Activated CD8-positive, alpha-beta memory T cell treated with anti-CD3 and anti-CD28 coated beads, Interleukin-2, amount 10 ng/mL, durations not matched to agents 7 days and 5 days (primary cell): ENCODE measurements around the gene ELOVL1. TPM values are rescaled to one million over a fixed set of nuclear protein-coding genes. Genes with fewer than 3 reads are reported as not detected.

Source experiments
- ATAC-seq: fragments of 150-1000 bp; cut with Tn5 transposase; one replicate; pipeline ENCODE4 v1.10.0; 2021; ENCODE audit warnings: moderate library complexity
- CTCF ChIA-PET: fragments of 350-600 bp; sonication (Branson Sonifier 250); formaldehyde crosslinking; loops from one replicate; lab custom pipeline; 2021; ENCODE audit warnings: antibody characterized with exemption; lab: Charles Lee
- DNase-seq: peaks from one replicate; pipeline ENCODE4 v3.0.0-alpha.2; 2020
- H3K27ac Mint-ChIP-seq: one replicate; pipeline ENCODE4 v1.8.0; 2021; ENCODE audit warnings: mild to moderate bottlenecking, mixed read lengths
- H3K27me3 Mint-ChIP-seq: one replicate; pipeline ENCODE4 v1.8.0; 2021; ENCODE audit warnings: mixed read lengths
- H3K36me3 Mint-ChIP-seq: one replicate; pipeline ENCODE4 v1.8.0; 2021; ENCODE audit warnings: mild to moderate bottlenecking, mixed read lengths
- H3K4me1 Mint-ChIP-seq: one replicate; pipeline ENCODE4 v1.8.0; 2021; ENCODE audit warnings: mixed read lengths
- H3K4me3 Mint-ChIP-seq: one replicate; pipeline ENCODE4 v1.8.0; 2021; ENCODE audit warnings: mild to moderate bottlenecking, moderate library complexity, mixed read lengths
- H3K9me3 Mint-ChIP-seq: one replicate; pipeline ENCODE4 v1.8.0; 2022; ENCODE audit warnings: low read depth, mixed read lengths
- total RNA-seq, 2 experiments: library from RNA; stranded (reverse); gene quantifications; one replicate each; pipeline ENCODE4 v1.2.3, GENCODE V29; 2021

The ELOVL1 gene
- total RNA-seq, 2 experiments from 2014 or later: 64.4 to 74.2 TPM

GRCh38 chr1:43327549-43328292 lies 40.1 kb downstream of the ELOVL1 start:
- CTCF ChIA-PET: interaction anchor here (1.0 to 1.4 kb wide), 2 partner anchors 13 to 87 kb away, joined by 3 to 5 read pairs; no protein-coding TSS in a partner anchor
- Mint-ChIP-seq H3K27ac (no peak overlapping the region), H3K27me3 (peaks cover 2% of the 10 kb centered on the region), H3K36me3 (peaks cover 8% of the 10 kb centered on the region), H3K9me3 (peaks cover 12% of the 10 kb centered on the region), H3K4me1 (peaks cover 6% of the 10 kb centered on the region), H3K4me3 (no peak overlapping the region)
- ATAC-seq (no peak), DNase-seq (no peak)

DNA sequence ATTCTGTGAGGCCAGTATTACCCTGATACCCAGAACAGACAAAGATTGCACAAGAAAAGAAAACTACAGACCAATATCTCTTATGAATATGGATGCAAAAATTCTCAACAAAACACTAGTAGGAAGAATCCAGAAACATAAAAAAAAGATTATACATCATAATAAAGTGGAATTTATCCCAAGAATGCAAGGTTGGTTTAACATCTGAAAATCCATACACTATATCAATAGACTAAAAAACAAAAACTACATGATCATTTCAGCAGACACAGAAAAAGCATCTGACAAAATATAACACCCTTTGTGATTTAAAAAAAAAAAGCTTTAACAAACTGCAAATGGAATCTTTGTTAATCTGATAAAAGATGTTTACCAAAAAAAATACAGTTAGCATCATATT lies 42.4 kb downstream of the ELOVL1 start:
- H3K4me1 Mint-ChIP-seq: peaks cover 6% of the 10 kb centered on the region
- ATAC-seq (no peak), DNase-seq (no peak)
- H3K36me3 Mint-ChIP-seq: peaks cover 8% of the 10 kb centered on the region
- H3K4me3 Mint-ChIP-seq: no peak overlapping the region
- CTCF ChIA-PET: no interaction called here
- peaks cover 12% of the 10 kb centered on the region for H3K9me3 Mint-ChIP-seq
- no peak overlapping the region for H3K27ac Mint-ChIP-seq
- H3K27me3 Mint-ChIP-seq: peaks cover 2% of the 10 kb centered on the region

DNA sequence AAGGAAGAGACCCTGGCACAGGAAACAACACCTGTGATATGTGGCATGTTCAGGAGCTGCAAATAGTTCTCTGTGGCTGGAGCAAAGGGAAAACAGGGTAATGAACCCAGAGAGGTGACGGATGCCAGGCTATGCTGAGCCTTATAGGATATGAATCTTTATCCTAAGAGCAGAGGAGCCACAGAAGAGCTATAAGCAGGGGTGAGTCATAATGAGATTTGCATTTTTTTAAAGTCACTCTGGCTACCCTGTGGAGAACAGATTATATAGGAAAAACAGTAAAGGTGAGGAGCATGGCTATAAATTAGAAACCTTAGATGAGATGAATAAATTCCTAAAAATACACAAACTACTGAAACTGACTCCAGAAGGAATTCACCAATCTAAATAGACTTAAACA lies 43.0 kb downstream of the ELOVL1 start:
- Mint-ChIP-seq H3K27me3 (peaks cover 2% of the 10 kb centered on the region), H3K9me3 (peaks cover 12% of the 10 kb centered on the region), H3K4me1 (peaks cover under 1% of the 10 kb centered on the region), H3K36me3 (peaks cover 8% of the 10 kb centered on the region), H3K27ac (no peak overlapping the region), H3K4me3 (no peak overlapping the region)
- CTCF ChIA-PET: no interaction called here
- ATAC-seq (no peak), DNase-seq (no peak)

DNA sequence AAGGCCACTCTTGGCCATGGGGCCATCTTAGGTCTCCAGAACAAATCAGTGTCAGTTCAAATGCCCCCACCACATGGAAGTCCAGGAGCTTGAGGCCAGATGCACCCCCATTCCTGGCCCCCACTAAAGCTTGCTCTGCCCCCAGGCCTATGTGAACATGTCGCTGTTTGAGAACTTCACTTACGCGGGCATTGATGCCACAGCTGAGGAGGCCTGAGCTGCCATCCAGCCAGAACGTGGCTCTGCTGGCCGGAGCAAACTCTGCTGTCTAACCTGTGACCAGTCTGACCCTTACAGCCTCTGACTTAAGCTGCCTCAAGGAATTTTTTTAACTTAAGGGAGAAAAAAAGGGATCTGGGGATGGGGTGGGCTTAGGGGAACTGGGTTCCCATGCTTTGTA lies 45.3 kb downstream of the ELOVL1 start:
- CTCF ChIA-PET: no interaction called here
- peaks cover 2% of the 10 kb centered on the region for H3K27me3 Mint-ChIP-seq
- H3K9me3 Mint-ChIP-seq: peaks cover 10% of the 10 kb centered on the region
- peaks cover 4% of the 10 kb centered on the region for H3K36me3 Mint-ChIP-seq
- H3K27ac Mint-ChIP-seq: no peak overlapping the region
- no peaks in the 10 kb centered on the region for H3K4me1 Mint-ChIP-seq
- ATAC-seq (no peak), DNase-seq (no peak)
- no peak overlapping the region for H3K4me3 Mint-ChIP-seq

GRCh38 chr1:43321331-43321891 lies 46.4 kb downstream of the ELOVL1 start:
- Mint-ChIP-seq H3K36me3 (peaks cover 4% of the 10 kb centered on the region), H3K4me1 (no peaks in the 10 kb centered on the region), H3K27me3 (peaks cover 2% of the 10 kb centered on the region), H3K9me3 (peaks cover 10% of the 10 kb centered on the region), H3K4me3 (no peak overlapping the region), H3K27ac (no peak overlapping the region)
- no peak for ATAC-seq
- CTCF ChIA-PET: interaction anchor here (1.5 kb wide), 1 partner anchor 94 kb away, joined by 3 read pairs; no protein-coding TSS in a partner anchor
- DNase-seq: no peak

- Mint-ChIP-seq H3K27me3 (no peaks in the 10 kb centered on the region), H3K4me1 (no peaks in the 10 kb centered on the region), H3K4me3 (no peak overlapping the region), H3K27ac (no peak overlapping the region), H3K9me3 (peaks cover 6% of the 10 kb centered on the region), H3K36me3 (no peaks in the 10 kb centered on the region)
- DNase-seq (no peak), ATAC-seq (no peak)
- CTCF ChIA-PET: no interaction called here
Observed at GRCh38 chr1:43319766-43320165, 48.0 kb downstream of the ELOVL1 start.

GRCh38 chr1:43319288-43319687 lies 48.5 kb downstream of the ELOVL1 start:
- Mint-ChIP-seq H3K36me3 (no peaks in the 10 kb centered on the region), H3K9me3 (peaks cover 1% of the 10 kb centered on the region), H3K27ac (no peak overlapping the region), H3K4me3 (no peak overlapping the region), H3K4me1 (no peaks in the 10 kb centered on the region), H3K27me3 (no peaks in the 10 kb centered on the region)
- CTCF ChIA-PET: interaction anchor here (0.6 kb wide), 1 partner anchor 737 kb away, joined by 3 read pairs; no protein-coding TSS in a partner anchor
- no peak for ATAC-seq
- no peak for DNase-seq

- Mint-ChIP-seq H3K4me3 (no peak overlapping the region), H3K27ac (no peak overlapping the region), H3K36me3 (no peaks in the 10 kb centered on the region), H3K4me1 (no peaks in the 10 kb centered on the region), H3K27me3 (no peaks in the 10 kb centered on the region), H3K9me3 (no peaks in the 10 kb centered on the region)
- DNase-seq (no peak), ATAC-seq (no peak)
- CTCF ChIA-PET: interaction anchor here (0.6 kb wide), 1 partner anchor 737 kb away, joined by 3 read pairs; no protein-coding TSS in a partner anchor
Observed at GRCh38 chr1:43318831-43319230, 49.0 kb downstream of the ELOVL1 start.

DNA sequence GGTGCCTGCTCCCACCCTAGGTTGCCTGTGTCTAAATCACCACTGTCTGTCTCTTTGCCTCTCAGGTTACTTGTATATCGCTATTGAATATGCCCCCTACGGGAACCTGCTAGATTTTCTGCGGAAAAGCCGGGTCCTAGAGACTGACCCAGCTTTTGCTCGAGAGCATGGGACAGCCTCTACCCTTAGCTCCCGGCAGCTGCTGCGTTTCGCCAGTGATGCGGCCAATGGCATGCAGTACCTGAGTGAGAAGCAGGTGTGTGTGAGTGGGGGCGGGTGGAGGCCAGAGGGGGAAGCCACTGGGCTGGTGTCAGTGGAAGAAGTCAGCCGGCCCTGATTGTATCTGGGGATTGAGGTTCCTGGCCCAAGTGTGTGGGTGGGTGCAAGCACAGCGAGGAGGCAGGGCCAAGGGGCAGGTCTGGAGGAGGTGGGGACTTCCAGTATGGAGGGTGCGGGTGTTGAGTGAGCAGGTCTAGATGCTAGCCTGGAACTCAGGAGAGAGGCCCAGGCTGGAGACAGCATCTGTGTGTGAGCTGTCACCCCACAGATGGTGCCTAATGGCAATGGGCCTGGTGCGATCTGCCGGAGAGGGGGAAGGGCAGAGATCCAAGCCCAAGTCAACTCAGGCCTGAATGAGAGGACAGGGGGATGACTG lies 49.9 kb downstream of the ELOVL1 start:
- DNase-seq: no peak

GRCh38 chr1:43316738-43317520 lies 50.9 kb downstream of the ELOVL1 start:
- DNase-seq (no peak), ATAC-seq (no peak)
- H3K27ac Mint-ChIP-seq: no peak overlapping the region
- H3K4me1 Mint-ChIP-seq: no peaks in the 10 kb centered on the region
- H3K36me3 Mint-ChIP-seq: no peaks in the 10 kb centered on the region
- no peak overlapping the region for H3K4me3 Mint-ChIP-seq
- no peaks in the 10 kb centered on the region for H3K9me3 Mint-ChIP-seq
- CTCF ChIA-PET: interaction anchor here (1.8 kb wide), 1 partner anchor 12 kb away, joined by 3 read pairs; no protein-coding TSS in a partner anchor
- no peaks in the 10 kb centered on the region for H3K27me3 Mint-ChIP-seq

More for the DNA sequence above, 49.9 kb downstream of the ELOVL1 start:
- H3K27me3 Mint-ChIP-seq: no peaks in the 10 kb centered on the region
- no peaks in the 10 kb centered on the region for H3K36me3 Mint-ChIP-seq
- H3K4me3 Mint-ChIP-seq: no peak overlapping the region
- H3K9me3 Mint-ChIP-seq: no peaks in the 10 kb centered on the region
- ATAC-seq: no peak
- H3K4me1 Mint-ChIP-seq: no peaks in the 10 kb centered on the region
- H3K27ac Mint-ChIP-seq: no peak overlapping the region
- CTCF ChIA-PET: interaction anchor here (1.8 kb wide), 1 partner anchor 11 kb away, joined by 3 read pairs; no protein-coding TSS in a partner anchor

DNA sequence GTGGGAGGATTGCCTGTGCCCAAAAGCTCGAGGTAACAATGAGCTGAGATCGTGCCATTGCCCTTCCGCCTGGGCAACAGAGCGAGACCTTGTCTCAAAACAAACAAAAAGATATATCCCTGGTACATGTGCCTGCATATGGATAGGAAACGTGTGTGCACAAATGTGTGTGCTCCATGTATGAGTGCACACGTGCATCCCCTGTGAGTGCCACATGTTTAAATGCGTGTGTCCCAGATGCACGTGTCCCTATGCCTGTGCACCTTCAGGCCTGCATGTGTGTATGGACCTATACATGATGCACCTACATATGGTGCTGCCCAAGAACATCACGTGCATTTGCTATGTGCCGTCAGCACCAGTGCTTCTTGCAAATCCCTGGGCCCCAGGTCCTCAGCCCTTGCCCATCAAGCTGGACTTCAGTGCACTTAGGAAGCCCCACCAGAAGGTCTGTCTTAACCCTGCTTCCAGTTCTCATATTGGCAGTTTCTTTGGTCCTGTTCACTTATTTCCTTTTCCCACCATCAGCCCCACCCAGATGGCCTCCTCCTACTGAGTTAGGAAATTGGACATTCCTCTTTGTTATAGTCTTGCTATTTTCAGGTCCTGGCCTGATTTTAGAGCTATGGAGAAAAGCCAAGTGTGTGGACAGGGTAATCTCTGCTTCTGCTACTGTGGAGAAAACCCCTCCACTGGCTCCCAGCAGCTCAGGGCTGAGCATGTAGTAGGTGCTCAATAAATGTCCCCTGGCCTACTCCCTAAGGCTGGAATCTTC lies 51.7 kb downstream of the ELOVL1 start:
- CTCF ChIA-PET: interaction anchor here (1.8 kb wide), 1 partner anchor 13 kb away, joined by 3 read pairs; no protein-coding TSS in a partner anchor
- Mint-ChIP-seq H3K9me3 (no peaks in the 10 kb centered on the region), H3K27me3 (no peaks in the 10 kb centered on the region), H3K36me3 (no peaks in the 10 kb centered on the region), H3K4me3 (no peak overlapping the region), H3K4me1 (no peaks in the 10 kb centered on the region), H3K27ac (no peak overlapping the region)
- DNase-seq (no peak), ATAC-seq (no peak)

DNA sequence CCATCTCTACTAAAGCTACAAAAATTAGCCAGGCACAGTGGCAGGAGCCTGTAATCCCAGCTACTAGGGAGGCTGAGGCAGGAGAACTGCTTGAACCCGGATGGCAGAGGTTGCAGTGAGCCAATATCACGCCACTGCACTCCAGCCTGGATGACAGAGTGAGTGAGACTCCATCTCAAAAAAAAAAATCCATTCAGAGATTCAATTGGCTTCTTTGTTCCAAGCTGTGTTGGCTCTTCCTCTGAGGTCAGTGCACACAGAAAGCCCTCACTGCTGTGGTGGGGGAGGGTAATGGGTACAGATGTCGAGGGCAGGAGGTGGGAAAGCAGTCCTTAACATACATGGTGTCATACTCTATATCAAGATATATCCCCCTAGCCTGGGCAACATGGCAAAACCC lies 52.3 kb downstream of the ELOVL1 start:
- no peaks in the 10 kb centered on the region for H3K9me3 Mint-ChIP-seq
- no peak overlapping the region for H3K4me3 Mint-ChIP-seq
- no peaks in the 10 kb centered on the region for H3K36me3 Mint-ChIP-seq
- H3K27me3 Mint-ChIP-seq: no peaks in the 10 kb centered on the region
- ATAC-seq (no peak), DNase-seq (no peak)
- no peak overlapping the region for H3K27ac Mint-ChIP-seq
- CTCF ChIA-PET: no interaction called here
- H3K4me1 Mint-ChIP-seq: no peaks in the 10 kb centered on the region
